Lung (tissue), 12 donors: ENCODE data around the gene FTSJ3. TPM values are rescaled to one million over a fixed set of nuclear protein-coding genes. Genes with fewer than 3 reads are reported as not detected.

Source experiments
- ATAC-seq: fragments of 200-7000 bp; cut with Tn5 transposase; one replicate; pipeline ENCODE4 v1.9.1; 2020; ENCODE audit warnings: moderate number of reproducible peaks; ENCODE audit not compliant: insufficient read depth, low FRiP score
- DNase-seq, 3 donors: peaks; one replicate each; pipeline ENCODE4 v3.0.0-alpha.2; 2013 to 2017
- H3K27ac ChIP-seq, 2 donors: one replicate each; pipeline ENCODE4 v1.5.1; 2013; ENCODE audit warnings: mild to moderate bottlenecking in 2 of 2, moderate library complexity in 2 of 2, control low read depth in 1 of 2, inconsistent platforms in 1 of 2, low read depth in 1 of 2, low read length in 1 of 2
- H3K27me3 ChIP-seq, 3 donors: one replicate each; pipeline ENCODE4 v1.5.1; 2013; ENCODE audit warnings: low read length in 2 of 3; ENCODE audit not compliant: control insufficient read depth in 3 of 3, insufficient read depth in 3 of 3
- H3K36me3 ChIP-seq, 4 donors: one replicate each; pipeline ENCODE4 v1.5.1; 2013; ENCODE audit warnings: low read length in 4 of 4, mild to moderate bottlenecking in 1 of 4, moderate library complexity in 1 of 4; ENCODE audit not compliant: control insufficient read depth in 4 of 4, insufficient read depth in 4 of 4
- H3K4me1 ChIP-seq, 5 donors: one replicate each; pipeline ENCODE4 v1.5.1; 2013; ENCODE audit warnings: low read length in 5 of 5, mild to moderate bottlenecking in 2 of 5, moderate library complexity in 1 of 5; ENCODE audit not compliant: control insufficient read depth in 5 of 5, insufficient read depth in 5 of 5
- H3K4me3 ChIP-seq: one replicate; pipeline ENCODE4 v1.5.1; 2013; ENCODE audit warnings: mild to moderate bottlenecking, control low read depth, moderate library complexity
- H3K9ac ChIP-seq, 2 donors: one replicate each; pipeline ENCODE4 v1.5.1; 2013; ENCODE audit warnings: low read length in 2 of 2, control low read depth in 1 of 2; ENCODE audit not compliant: insufficient read depth in 1 of 2
- H3K9me3 ChIP-seq, 4 donors: one replicate each; pipeline ENCODE4 v1.5.1; 2013; ENCODE audit warnings: low read length in 3 of 4, mild to moderate bottlenecking in 1 of 4, moderate library complexity in 1 of 4; ENCODE audit not compliant: control insufficient read depth in 4 of 4, insufficient read depth in 3 of 4
- whole genome bisulfite sequencing, 2 donors: extraction: QIAGEN DNeasy Blood & Tissue Kit; methylation state at CpG; one replicate each; pipeline ENCODE4 v1.1.7; 2013; 5-methylcytosine and 5-hydroxymethylcytosine counted together
- polyA plus RNA-seq, 2 donors: library from polyadenylated mRNA; stranded (reverse); fragments of 200-250 nt; gene quantifications; one replicate each; pipeline ENCODE4 v1.2.1, GENCODE V29; 2013
- total RNA-seq, 2 donors: library from RNA; depleted of rRNA in 1 of 2; stranded (reverse); fragments of >200 nt in 1 of 2; gene quantifications; one replicate each; pipeline ENCODE4 v1.2.1, GENCODE V29; 2014 to 2021
- TF ChIP-seq, protein P1 (sequence below): IDR thresholded peaks from 2 replicates; pipeline ENCODE4 v1.5.1; 2012; ENCODE audit warnings: mild to moderate bottlenecking; ENCODE audit errors: control extremely low read depth, extremely low read depth
- donor health status: control.
- donor health status: control.
- donor health status: Bipolar disorder and iron deficiency.
- donor health status: healthy.
- donor health status: DM: yes; HTN: yes; CAD: no.

Gene FTSJ3
- total and polyA plus RNA-seq, 4 donors = 15.4 to 39.8 (median 29.6) TPM

- no peaks in the 10 kb centered on the region for H3K9me3 ChIP-seq
- DNase-seq (no peak), ATAC-seq (no peak)
- peaks cover 0 to 20% (median 7%) of the 10 kb centered on the region in 5 donors for H3K4me1 ChIP-seq
- WGBS, 2 donors = 1% methylated on average over 31 of the region's 31 CpGs
- peak overlapping the region in 1 of 2 donors; percentile 88 for H3K9ac ChIP-seq
- peak overlapping the region; percentile 86 to 92 for H3K27ac ChIP-seq
- TF ChIP-seq, protein P1, sequence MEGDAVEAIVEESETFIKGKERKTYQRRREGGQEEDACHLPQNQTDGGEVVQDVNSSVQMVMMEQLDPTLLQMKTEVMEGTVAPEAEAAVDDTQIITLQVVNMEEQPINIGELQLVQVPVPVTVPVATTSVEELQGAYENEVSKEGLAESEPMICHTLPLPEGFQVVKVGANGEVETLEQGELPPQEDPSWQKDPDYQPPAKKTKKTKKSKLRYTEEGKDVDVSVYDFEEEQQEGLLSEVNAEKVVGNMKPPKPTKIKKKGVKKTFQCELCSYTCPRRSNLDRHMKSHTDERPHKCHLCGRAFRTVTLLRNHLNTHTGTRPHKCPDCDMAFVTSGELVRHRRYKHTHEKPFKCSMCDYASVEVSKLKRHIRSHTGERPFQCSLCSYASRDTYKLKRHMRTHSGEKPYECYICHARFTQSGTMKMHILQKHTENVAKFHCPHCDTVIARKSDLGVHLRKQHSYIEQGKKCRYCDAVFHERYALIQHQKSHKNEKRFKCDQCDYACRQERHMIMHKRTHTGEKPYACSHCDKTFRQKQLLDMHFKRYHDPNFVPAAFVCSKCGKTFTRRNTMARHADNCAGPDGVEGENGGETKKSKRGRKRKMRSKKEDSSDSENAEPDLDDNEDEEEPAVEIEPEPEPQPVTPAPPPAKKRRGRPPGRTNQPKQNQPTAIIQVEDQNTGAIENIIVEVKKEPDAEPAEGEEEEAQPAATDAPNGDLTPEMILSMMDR = no peak
- no peaks in the 10 kb centered on the region for H3K27me3 ChIP-seq
- peak overlapping the region; percentile 92 for H3K4me3 ChIP-seq
- peaks cover 38 to 62% (median 48%) of the 10 kb centered on the region in 4 donors for H3K36me3 ChIP-seq
Observed at GRCh38 chr17:63826468-63827001, 928 bp downstream of the FTSJ3 start.

- DNase-seq (no peak), ATAC-seq (no peak)
- Histone ChIP-seq H3K9ac (no peak overlapping the region), H3K36me3 (peaks cover 41 to 54% (median 49%) of the 10 kb centered on the region in 4 donors), H3K9me3 (no peaks in the 10 kb centered on the region), H3K27me3 (no peaks in the 10 kb centered on the region), H3K27ac (no peak overlapping the region), H3K4me3 (no peak overlapping the region), H3K4me1 (peaks cover 0 to 20% (median 7%) of the 10 kb centered on the region in 5 donors)
- WGBS, 2 donors = 96% methylated on average over 9 of the region's 9 CpGs
- TF ChIP-seq, protein P1 = no peak
Observed at GRCh38 chr17:63824362-63824761, 3.1 kb downstream of the FTSJ3 start.

DNA sequence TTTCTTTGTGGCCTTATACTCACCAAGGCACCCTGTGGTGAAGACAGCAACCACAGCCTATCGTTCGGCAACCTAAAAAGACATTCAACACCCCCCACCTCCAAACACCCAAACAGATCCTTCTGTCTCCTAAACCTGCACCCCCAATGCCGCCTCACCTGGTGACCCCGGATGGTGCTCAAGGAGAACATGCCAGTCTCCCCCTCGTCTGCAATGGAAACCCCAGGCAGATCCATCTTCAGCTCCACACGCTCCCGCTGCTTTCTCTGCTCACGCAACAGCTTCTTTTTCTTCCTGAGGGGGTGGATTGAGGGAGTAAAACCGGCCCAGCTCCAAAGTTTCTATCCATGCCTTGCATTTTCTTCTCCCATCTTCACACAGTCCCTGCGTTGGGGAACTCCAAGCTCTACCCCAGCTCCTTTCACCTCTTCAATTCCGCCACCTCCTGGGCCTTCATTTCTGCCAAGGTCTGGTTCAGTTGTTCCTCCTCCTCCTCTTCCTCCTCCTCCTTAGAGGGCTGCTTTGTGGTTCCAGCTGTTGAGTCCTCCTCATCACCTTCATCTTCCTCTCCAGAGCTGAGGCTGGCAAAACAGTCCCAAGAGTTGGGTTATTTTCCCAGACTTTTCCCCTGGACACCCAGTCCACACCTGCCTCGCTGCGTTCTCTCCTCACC lies 3.7 kb downstream of the FTSJ3 start:
- Histone ChIP-seq H3K27ac (no peak overlapping the region), H3K4me1 (peaks cover 0 to 19% (median 7%) of the 10 kb centered on the region in 5 donors), H3K9ac (no peak overlapping the region), H3K36me3 (peaks cover 40 to 55% (median 48%) of the 10 kb centered on the region in 4 donors), H3K9me3 (no peaks in the 10 kb centered on the region), H3K27me3 (no peaks in the 10 kb centered on the region), H3K4me3 (no peak overlapping the region)
- TF ChIP-seq, protein P1 = no peak
- DNase-seq (no peak), ATAC-seq (no peak)
- 93 to 94% methylated on average over 13 of the region's 13 CpGs for WGBS, 2 donors
